Measurements from ENCODE around the gene FOLR3.

DNA sequence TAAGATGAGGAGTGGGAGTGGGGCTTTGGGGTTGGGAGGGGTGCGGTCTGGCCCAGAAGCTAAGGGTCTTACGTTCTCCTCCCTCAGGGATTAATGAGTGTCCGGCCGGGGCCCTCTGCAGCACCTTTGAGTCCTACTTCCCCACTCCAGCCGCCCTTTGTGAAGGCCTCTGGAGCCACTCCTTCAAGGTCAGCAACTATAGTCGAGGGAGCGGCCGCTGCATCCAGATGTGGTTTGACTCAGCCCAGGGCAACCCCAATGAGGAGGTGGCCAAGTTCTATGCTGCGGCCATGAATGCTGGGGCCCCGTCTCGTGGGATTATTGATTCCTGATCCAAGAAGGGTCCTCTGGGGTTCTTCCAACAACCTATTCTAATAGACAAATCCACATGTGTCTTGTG is 4.0 kb downstream of the FOLR3 start:
- TF ChIP-seq, protein P1, sequence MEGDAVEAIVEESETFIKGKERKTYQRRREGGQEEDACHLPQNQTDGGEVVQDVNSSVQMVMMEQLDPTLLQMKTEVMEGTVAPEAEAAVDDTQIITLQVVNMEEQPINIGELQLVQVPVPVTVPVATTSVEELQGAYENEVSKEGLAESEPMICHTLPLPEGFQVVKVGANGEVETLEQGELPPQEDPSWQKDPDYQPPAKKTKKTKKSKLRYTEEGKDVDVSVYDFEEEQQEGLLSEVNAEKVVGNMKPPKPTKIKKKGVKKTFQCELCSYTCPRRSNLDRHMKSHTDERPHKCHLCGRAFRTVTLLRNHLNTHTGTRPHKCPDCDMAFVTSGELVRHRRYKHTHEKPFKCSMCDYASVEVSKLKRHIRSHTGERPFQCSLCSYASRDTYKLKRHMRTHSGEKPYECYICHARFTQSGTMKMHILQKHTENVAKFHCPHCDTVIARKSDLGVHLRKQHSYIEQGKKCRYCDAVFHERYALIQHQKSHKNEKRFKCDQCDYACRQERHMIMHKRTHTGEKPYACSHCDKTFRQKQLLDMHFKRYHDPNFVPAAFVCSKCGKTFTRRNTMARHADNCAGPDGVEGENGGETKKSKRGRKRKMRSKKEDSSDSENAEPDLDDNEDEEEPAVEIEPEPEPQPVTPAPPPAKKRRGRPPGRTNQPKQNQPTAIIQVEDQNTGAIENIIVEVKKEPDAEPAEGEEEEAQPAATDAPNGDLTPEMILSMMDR (optimal IDR thresholded peaks at IDR 0.05 in 1 of 3, IDR thresholded peaks at IDR 0.05 in 1 of 3, conservative IDR thresholded peaks at IDR 0.05 in 1 of 3; ENCODE audit: extremely low read depth in 1 of 3, insufficient read depth in 2 of 3, low read length in 3 of 3): no peak
- TF ChIP-seq EZH2 (IDR thresholded peaks at IDR 0.05; ENCODE audit: low read length): no peak

Measured in keratinocyte (primary cell).